Ovary (tissue), 3 donors: ENCODE measurements around the gene APBB2.

Experiments
- POLR2A ChIP-seq: fragments of 450-650 bp; IDR thresholded peaks from one replicate; pipeline ENCODE4 v1.6.1; 2017; ENCODE audit warnings: antibody characterized with exemption, mild to moderate bottlenecking, moderate library complexity
- TF ChIP-seq, protein P1 (sequence below), 3 donors: fragments of 450-650 bp in 2 of 3; fragments of 200-600 bp in 1 of 3; IDR thresholded peaks; one replicate each; pipeline versions ENCODE4 v1.5.1 to v1.8.0; 2016 to 2022; ENCODE audit warnings: antibody characterized with exemption in 3 of 3, mild to moderate bottlenecking in 1 of 3
- donor health status: DM: no; HTN: no; CAD: no.

GRCh38 chr4:40845154-40845835, 369.0 kb downstream of the APBB2 start:
- TF ChIP-seq, protein P1, sequence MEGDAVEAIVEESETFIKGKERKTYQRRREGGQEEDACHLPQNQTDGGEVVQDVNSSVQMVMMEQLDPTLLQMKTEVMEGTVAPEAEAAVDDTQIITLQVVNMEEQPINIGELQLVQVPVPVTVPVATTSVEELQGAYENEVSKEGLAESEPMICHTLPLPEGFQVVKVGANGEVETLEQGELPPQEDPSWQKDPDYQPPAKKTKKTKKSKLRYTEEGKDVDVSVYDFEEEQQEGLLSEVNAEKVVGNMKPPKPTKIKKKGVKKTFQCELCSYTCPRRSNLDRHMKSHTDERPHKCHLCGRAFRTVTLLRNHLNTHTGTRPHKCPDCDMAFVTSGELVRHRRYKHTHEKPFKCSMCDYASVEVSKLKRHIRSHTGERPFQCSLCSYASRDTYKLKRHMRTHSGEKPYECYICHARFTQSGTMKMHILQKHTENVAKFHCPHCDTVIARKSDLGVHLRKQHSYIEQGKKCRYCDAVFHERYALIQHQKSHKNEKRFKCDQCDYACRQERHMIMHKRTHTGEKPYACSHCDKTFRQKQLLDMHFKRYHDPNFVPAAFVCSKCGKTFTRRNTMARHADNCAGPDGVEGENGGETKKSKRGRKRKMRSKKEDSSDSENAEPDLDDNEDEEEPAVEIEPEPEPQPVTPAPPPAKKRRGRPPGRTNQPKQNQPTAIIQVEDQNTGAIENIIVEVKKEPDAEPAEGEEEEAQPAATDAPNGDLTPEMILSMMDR (IDR thresholded peaks at IDR 0.05) = no peak
- no peak for TF ChIP-seq POLR2A
